ENCODE results near the gene MLC1.

MLC1 gene

GRCh38 chr22:50034126-50035081 is 50.8 kb downstream of the MLC1 start:
- DNase-seq: no peak

- DNase-seq: no peak
Measured at GRCh38 chr22:50032941-50033601, 52.2 kb downstream of the MLC1 start.

GRCh38 chr22:50032109-50032871 is 52.9 kb downstream of the MLC1 start:
- DNase-seq: no peak

GRCh38 chr22:50031189-50032091 is 53.8 kb downstream of the MLC1 start:
- no peak for DNase-seq

GRCh38 chr22:50030297-50031188 is 54.7 kb downstream of the MLC1 start:
- DNase-seq: peak; percentile 3 to 46

DNA sequence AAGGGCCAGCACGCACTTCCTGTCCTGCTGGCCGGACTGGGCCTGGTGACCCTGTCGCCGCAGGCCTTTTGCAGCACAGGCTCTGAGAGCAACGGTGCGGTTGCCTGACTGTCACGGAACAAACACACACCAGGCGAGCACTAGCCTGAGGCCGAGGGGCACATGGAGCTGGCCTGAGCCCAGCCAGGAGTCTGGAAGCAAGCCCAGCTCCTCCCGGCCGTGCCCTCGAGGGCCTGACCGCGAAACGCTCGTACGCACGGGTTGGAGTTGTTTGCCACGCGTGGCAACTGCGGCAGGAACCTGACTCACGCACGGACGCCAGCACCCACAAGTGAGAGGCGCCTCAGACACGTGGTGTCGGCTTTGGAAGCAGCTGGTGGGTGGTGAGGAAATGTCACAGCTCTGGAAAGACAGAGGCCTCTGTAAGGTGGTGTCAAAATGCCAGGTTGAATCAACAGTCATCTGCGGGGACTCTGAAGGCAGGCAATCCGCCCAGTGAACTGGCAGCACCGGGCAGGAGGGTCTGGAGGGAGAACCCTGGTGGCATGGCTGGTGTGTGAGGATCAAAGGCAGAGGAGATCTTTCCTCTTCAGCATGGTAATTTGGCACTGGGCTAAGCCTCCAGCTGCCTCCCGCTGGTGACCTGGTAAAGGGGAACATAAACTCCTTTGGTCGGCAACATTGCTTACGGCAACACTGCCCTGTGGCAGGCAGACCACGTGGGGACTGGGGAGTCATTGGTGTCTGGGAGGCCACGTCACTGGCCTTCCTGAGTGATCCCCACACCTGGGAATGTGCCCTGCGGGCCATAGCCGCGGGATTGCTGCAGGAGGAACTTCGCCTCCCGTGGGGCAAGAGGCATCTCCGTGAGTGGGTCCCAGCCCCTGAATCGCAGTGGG is 57.3 kb downstream of the MLC1 start:
- no peak for DNase-seq

DNA sequence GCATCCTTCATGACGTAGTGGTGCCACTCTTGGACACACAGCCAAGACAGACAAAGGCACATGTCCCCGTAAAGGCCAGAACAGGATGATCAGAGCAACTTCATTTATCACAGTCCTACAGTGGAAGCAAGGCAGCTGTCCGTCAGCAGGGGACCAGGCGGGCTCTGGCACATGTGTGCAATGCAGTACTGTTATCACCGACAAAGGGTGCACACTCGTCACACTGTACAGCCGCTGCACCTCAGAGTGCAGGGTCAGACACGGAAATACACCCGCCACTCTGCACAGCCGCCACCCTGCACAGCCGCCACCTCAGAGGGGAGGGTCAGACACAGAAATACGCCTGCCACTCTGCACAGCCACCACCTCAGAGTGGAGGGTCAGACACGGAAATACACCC is 59.2 kb downstream of the MLC1 start:
- no peak for DNase-seq

DNA sequence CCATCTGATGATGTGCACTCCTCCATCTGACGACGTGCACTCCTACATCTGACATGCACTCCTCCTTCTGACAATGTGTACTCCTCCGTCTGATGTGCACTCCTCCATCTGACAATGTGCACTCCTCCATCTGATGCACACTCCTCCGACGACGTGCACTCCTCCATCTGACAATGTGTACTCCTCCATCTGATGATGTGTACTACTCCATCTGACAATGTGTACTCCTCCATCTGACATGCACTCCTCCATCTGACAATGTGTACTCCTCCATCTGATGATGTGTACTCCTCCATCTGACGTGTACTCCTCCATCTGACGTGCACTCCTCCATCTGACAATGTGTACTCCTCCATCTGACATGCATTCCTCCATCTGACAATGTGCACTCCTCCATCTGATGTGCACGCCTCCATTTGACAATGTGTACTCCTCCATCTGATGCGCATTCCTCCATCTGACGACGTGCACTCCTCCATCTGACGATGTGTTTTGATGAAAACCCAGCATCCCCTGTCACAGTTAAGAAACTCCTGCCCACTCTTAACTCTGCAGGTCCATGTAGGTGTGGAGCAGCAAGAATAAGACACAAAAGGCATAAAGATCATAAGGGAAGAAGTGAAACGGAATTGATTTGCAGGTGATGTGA is 62.9 kb downstream of the MLC1 start:
- no peak for DNase-seq

GRCh38 chr22:50020606-50021005 is 64.6 kb downstream of the MLC1 start:
- no peak for DNase-seq

- no peak for DNase-seq
Measured at GRCh38 chr22:50019316-50019715, 65.9 kb downstream of the MLC1 start.

- DNase-seq: no peak
Measured at GRCh38 chr22:50018608-50019285, 66.5 kb downstream of the MLC1 start.

DNA sequence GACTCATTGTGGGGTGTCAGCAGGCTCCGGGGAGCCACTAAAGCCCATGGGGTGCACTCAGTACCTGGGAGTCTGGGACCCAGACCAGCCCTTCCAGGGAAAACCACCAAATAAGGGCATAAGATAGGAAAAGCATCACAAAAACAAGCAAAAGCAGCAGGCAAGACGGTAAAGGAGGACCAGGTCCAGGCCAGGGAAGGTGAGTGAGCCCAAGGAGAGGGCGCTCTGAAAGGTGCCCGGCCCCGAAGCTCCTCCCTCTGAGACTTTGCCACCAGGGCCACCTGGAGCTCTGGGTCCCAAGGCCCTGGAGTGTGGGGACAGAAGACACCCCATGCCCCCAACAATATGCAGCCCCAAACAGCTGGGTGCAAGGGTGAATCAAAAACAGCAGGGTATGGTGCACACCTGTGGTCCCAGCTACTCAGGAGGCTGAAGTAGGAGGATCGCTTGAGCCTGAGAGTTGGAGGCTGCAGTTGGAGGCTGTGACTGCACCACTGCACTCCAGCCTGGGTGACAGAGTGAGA is 67.5 kb downstream of the MLC1 start:
- DNase-seq: no peak

- no peak for DNase-seq
Measured at GRCh38 chr22:50016988-50017700, 68.1 kb downstream of the MLC1 start.

DNA sequence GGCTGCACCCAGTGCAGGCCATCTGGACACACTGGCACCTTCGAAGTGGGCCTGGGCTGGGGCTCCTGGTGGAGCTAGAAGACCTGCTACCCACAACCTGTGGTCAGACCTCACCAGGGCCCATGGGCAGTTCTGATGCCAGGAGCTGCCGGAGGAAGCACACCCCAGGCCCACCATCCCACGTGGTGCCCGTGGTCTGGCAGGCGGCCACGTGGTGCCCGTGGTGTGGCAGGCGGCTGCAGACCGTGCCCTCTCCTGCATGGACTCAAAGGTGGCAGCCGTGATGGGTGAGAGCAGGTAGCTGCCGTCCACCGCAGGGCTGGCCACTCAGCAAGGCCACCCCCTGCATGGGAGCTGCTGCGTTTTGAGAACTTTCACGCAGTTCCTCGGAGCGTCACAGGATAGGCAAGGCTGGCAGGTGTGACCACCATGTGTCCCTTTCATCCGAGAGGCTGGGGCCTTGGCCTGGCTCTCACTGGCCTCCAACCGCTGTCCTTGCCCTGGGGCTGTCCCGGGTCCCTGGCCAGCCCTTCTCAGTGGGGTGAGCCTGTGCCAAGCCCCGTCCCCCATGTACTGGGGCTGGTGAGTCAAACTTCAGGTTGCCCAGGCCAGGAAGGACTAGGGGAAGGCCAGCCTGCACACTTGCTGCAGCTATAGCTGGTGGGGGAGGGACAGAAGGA is 68.8 kb downstream of the MLC1 start:
- no peak for DNase-seq

- no peak for DNase-seq
Measured at GRCh38 chr22:50015451-50016307, 69.5 kb downstream of the MLC1 start.

- DNase-seq: no peak
Measured at GRCh38 chr22:50014655-50015401, 70.4 kb downstream of the MLC1 start.

All from NCI-H446 (cell line).